NCI-H2107 treated with DMSO at 0.1 percent for 48 hours (cell line): ENCODE results near the gene COL11A2.
A peak's percentile ranks its signal among the peaks of the same experiment; 100 is the strongest.

Experiments
- DNase-seq: peaks from one replicate; lab custom pipeline; 2025; ENCODE audit not compliant: unreplicated experiment; lab: John Stamatoyannopoulos, UW

The COL11A2 gene

DNA sequence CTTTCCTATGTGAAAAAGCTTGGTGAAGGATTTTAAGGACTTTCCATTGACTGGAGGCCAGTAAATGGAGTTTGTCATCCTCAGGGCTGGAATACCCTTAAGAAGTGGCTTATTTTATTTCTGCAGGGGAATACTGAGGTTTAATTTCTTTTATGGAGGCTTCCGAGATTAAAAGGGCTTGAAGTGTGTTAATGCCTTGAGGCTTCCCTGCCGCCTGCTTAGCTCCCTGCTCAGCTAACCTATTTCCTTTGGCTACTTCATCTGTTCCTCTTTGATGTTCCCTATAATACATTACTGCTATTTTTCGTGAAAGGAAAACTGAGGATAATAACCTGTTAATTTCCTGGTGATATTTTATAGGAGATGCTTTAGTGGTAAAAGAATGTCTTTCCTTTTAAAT lies 72.3 kb downstream of the COL11A2 start:
- DNase-seq = no peak

DNA sequence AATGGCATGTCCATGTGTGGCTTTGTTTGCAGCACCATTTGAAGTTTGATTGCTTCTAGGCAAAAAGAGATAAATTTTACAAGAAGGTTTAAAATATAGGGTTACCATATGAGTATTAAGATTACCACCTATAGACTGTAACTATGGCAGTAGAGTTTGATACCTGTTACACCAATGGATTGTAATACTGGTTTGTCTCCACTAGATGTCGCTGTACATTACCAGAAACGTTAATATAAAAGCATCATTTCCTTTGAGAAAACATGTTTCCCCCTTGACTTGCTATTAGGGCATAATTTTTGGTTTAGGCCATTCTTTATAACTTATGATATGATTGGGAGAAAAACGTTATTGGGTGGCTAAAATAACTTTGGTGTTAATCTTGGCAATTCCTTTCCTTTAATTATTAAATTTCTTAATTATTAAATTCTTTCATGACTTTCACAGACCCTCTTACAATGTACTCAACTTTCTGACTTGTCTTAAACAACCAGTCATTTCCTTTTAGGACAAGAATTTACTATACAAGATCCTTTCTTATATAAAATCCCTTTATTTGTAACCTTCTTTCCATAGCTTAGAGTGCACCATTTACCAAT lies 73.6 kb downstream of the COL11A2 start:
- DNase-seq = peak; percentile 32

DNA sequence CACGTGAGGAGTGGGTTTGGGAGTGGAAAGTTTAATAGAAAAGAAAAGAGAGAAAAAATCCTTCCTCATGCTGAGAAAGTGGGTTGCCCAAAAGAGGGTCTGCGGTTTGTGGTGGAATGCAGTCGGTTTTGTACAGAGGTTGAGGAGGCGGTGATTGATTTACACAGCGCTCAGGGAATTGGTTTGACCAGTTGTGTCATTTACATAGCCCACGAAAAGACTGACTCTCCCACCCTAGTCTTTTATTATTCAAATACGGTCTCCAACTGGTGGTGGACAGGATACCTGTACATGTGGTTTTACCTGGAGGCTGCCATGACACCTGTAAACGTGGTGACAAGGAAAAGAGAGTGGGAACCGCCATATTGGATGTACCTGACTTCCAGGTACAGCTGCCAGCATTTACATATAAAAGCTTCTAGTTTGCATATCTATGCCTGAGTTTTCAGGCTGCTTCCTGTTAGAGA lies 74.4 kb downstream of the COL11A2 start:
- DNase-seq = no peak

DNA sequence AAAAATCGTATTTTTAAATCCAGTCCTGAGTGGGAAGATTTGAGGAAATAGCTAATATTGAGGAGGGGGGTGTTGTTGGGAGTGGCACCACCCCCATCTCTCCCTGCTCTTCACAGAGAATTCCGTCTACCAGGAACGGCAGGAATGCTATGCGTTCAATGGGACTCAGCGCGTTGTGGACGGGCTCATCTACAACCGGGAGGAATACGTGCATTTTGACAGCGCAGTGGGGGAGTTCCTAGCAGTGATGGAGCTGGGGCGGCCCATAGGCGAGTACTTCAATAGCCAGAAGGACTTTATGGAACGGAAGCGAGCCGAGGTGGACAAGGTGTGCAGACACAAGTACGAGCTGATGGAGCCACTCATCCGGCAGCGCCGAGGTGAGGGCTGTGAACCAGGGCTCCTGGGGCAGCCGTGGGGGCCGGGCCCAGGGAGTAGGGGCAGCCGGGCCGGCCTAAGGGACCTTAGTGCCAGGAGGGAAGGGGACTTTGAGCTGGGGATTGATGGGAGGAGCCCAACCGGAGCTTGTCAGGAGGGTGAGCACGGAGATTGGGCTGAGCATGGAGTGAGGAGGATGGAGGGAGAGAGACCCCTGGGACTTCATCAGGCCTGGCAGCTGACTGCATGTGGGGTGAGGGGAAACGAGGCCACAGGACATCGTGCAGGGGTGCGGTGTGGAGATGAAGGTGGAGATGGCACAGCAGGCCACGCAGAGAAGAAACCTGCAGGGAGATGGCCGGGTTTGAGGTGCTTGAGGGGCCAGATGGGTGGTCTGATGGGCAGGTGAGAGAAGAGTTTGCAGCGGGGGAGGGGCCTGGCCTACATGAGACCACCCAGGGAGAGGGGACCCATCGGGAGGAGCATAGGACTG lies 75.2 kb downstream of the COL11A2 start:
- DNase-seq = no peak

DNA sequence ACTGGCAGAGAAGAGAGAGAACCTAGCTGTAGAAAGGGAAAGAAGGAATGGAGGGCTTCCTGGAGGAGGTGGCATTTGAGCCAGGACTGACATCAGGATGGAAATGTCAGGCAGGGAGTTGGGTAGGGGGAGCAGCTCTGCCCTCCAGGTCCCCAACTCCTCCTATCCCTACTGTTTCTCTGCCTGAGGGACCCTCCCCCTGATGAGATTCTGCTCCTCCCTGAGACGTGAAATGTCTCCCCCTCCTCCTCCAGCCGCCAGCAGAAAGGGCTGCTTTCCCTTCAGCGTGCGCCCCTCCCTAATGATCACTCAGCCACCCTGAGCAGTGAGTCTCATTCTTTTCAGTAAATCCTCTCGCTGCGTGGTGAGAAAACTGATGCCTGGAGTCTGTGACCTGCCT lies 75.8 kb downstream of the COL11A2 start:
- no peak for DNase-seq

DNA sequence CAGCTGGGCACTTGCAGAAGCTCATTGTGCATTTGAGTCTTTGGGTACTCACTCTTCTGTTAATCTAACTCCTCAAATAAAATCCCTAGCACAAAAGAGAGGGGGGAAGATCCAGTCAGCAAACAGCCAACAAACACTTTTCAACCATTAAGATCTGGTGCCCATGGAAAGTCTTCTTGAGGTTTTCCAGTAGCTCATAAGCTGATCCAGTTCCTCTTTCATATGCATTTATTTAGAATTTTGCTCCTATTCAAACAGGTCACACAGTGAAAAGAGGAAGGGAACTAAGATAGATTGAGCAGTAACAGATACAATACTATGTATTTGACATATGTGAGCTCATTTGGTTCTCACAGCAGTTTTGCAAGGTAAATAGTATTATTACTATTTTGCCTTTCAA lies 77.9 kb downstream of the COL11A2 start:
- no peak for DNase-seq

DNA sequence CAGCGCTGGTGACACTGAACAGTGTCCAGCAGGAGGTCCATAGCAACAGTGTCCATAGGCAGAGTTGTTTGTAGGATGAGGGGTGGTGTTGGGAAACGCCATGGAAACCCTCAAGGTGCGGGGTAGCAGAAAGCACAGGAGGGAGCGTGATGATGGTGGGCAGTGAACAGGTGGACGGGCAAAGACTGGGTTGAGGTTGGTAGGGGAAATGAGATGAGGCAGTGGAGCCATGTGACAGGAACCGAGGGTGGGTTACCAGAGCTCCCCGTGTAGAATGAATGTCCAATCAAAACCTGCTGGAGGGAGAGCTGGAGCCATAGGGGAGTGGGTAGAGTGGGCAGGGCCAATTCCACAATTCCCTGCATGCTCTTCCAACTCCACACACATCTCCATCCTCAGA lies 78.5 kb downstream of the COL11A2 start:
- DNase-seq = no peak
